ENCODE measurements around the gene CD164. TPM values are rescaled to one million over a fixed set of nuclear protein-coding genes. Genes with fewer than 3 reads are reported as not detected.
A peak's percentile ranks its signal among the peaks of the same experiment; 100 is the strongest.

The CD164 gene
- total and polyA plus RNA-seq, 2 of the 13 experiments (the other 11 are each of a cell fraction or from before 2014, with no cell fraction given), result 222 to 293 TPM

- TF ChIP-seq TFDP2 (CRISPR knock-in tag; IDR thresholded peaks at IDR 0.05) (no peak; the same call in 1 of the 2 replicates), ZNF343 (CRISPR knock-in tag; IDR thresholded peaks at IDR 0.05) (0 out of 2 replicates have a peak, but pooled peaks have one; percentile 41), ZNF33A (CRISPR knock-in tag; IDR thresholded peaks at IDR 0.05; ENCODE audit: borderline replicate concordance) (peak; percentile 87; the same call in 1 of the 2 replicates), ZNF256 (CRISPR knock-in tag; conservative IDR thresholded peaks at IDR 0.05) (0 out of 2 replicates have a peak, but pooled peaks have one; percentile 39), MEIS1 (CRISPR knock-in tag; IDR thresholded peaks at IDR 0.05; ENCODE audit: borderline replicate concordance) (peak; percentile 53; the same call in 1 of the 2 replicates), ZNF674 (CRISPR knock-in tag; IDR thresholded peaks at IDR 0.05; ENCODE audit: low read depth) (0 out of 2 replicates have a peak, but pooled peaks have one; percentile 74), SRSF9 (IDR thresholded peaks at IDR 0.05; ENCODE audit: borderline replicate concordance, insufficient read depth, low read depth, low read length, poor library complexity, severe bottlenecking) (no peak), KLF16 (CRISPR knock-in tag; IDR thresholded peaks at IDR 0.05) (peak in 1 of 2 experiments; percentile 44; a peak in 1 of 4 replicates), PTBP1 (IDR thresholded peaks at IDR 0.05; ENCODE audit: low read depth, low read length, poor library complexity, severe bottlenecking) (peak; percentile 77), ZNF546 (CRISPR knock-in tag; conservative IDR thresholded peaks at IDR 0.05) (0 out of 2 replicates have a peak, but pooled peaks have one; percentile 13), POLR2AphosphoS5 (IDR thresholded peaks at IDR 0.05; ENCODE audit: low read depth, low read length) (peak; percentile 63), SAP130 (CRISPR knock-in tag; IDR thresholded peaks at IDR 0.05; ENCODE audit: low read depth) (peak; percentile 68), POGK (CRISPR knock-in tag; conservative IDR thresholded peaks at IDR 0.05) (no peak), ZBTB42 (CRISPR knock-in tag; IDR thresholded peaks at IDR 0.05) (peak; percentile 63; the same call in 1 of the 2 replicates), ZMAT3 (CRISPR knock-in tag; conservative IDR thresholded peaks at IDR 0.05) (no peak), TRAFD1 (CRISPR knock-in tag; IDR thresholded peaks at IDR 0.05; ENCODE audit: borderline replicate concordance) (0 out of 2 replicates have a peak, but pooled peaks have one; percentile 35), SMYD3 (CRISPR knock-in tag; IDR thresholded peaks at IDR 0.05) (0 out of 2 replicates have a peak, but pooled peaks have one; percentile 68), ZEB1 (IDR thresholded peaks at IDR 0.05; ENCODE audit: insufficient replicate concordance, low read depth) (peak; percentile 30), NFYC (CRISPR knock-in tag; IDR thresholded peaks at IDR 0.05) (no peak), PHF5A (CRISPR knock-in tag; IDR thresholded peaks at IDR 0.05; ENCODE audit: low read depth, unreplicated experiment) (peak; percentile 8), PBX3 (CRISPR knock-in tag; IDR thresholded peaks at IDR 0.05; ENCODE audit: borderline replicate concordance) (no peak), ETV5 (CRISPR knock-in tag; IDR thresholded peaks at IDR 0.05; ENCODE audit: borderline replicate concordance) (peak; percentile 57; the same call in 1 of the 2 replicates)
These were observed 540 bp upstream of the CD164 start (continued) for GRCh38 chr6:109382576-109383437.

All from HepG2 (cell line).